Ureter (tissue), 1 donor: ENCODE data around the gene GRIK3. TPM values are rescaled to one million over a fixed set of nuclear protein-coding genes. Genes with fewer than 3 reads are reported as not detected.

ENCODE experiments used
- DNase-seq: peaks from one replicate; pipeline ENCODE4 v3.0.0-alpha.2; 2020; ENCODE audit warnings: low spot score
- total RNA-seq: library from RNA; stranded (reverse); gene quantifications from one replicate; pipeline ENCODE4 v1.2.4, GENCODE V29; 2023
- donor health status: DM: yes; HTN: yes; CAD: no.

The GRIK3 gene
- total RNA-seq, 1 donor from 2014 or later, result 0.55 TPM

DNA sequence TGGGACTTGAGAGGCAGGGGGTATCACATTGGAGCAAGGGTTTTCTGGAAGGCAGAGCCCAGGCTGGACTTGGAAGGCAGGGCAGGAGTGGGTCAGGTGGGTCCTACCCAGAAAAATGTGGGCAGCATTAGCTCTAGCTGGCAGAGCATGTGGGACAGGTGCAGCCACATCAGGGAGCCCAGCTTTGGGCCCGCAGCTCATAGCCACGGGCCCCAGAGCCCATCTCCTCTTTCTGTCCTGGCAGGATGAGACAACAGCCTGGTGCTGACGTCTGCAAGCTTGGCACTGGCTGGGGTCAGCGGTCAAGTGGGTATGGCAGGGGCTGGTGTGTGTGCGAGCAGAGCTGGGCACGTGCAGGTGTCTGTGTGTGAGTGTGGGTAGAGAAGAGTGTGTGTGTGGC is 154.7 kb downstream of the GRIK3 start:
- DNase-seq, result peak; percentile 30

DNA sequence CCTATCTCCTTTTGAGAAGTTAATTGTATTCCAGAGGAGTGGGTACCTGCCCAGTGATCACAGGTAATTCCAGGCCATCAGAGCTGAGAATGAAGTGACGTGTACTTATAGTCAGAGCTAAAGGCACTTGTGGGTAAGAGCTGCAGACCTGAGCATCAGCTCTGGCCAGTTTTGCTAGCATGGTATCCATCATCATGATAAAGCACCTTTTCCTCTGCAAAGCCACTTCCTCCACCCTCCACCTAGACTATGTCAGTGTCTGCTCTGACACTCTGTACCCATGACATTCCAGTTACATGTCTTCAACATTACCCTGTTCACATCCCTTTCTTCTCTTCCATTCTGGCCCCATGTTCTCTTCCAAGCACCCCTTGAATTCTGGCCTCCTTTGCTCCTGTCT is 157.3 kb downstream of the GRIK3 start:
- no peak for DNase-seq

DNA sequence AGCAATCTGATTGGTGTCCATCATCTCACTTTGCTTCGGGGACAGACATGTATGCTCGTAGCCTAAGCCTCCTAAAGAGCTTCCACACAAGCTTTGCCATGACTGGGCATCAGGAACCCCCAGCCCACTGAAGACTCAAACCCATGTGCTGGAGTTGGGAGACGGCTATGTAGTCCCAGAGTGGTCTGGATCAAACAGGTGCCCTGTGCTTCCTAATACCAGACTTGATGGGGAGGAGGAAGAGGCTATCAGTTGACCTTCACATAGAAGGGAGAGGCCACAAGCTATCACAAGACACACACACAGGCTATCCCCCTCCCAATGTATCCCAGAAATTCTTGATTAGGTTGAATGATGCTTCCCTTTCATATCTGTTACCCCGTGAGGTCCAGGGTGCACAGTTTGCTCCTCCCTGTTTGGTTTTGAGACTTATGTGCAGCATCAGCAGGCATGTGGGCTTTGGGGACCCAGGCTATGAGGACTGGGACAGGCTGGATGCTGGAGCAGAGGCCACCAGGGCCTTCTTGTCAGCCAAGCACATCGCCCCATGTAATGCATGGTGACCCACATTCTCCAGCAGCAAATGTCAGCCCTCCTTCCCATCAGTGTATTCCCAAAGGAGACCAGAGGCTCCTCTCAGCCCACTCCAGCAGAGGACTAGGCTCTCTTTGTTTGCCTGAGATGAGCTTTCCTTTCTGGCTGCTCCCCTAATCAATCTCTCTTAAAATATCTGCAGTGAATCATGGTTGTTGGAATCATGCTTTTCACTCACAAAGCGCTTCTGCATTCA is 159.8 kb downstream of the GRIK3 start:
- DNase-seq, result peak; percentile 13

DNA sequence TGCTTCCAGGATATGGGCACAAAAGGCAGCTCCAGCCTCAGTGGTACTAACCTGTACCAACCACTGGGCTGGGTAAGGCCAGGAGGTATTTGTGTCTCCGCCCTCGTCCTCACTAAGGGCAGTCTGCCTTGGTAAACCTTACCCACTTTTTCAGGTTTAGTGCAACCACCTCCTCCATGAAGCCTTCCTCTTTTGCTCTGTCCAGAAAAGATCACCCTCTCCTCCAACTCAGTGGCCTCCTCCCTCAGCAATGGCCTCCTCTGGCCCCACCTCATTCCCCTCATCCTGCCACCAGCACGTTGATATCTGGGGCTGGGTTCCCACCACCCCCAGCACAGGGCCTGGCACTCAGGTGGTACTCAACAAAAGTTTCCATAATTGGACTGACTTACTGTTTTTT is 161.5 kb downstream of the GRIK3 start:
- no peak for DNase-seq

DNA sequence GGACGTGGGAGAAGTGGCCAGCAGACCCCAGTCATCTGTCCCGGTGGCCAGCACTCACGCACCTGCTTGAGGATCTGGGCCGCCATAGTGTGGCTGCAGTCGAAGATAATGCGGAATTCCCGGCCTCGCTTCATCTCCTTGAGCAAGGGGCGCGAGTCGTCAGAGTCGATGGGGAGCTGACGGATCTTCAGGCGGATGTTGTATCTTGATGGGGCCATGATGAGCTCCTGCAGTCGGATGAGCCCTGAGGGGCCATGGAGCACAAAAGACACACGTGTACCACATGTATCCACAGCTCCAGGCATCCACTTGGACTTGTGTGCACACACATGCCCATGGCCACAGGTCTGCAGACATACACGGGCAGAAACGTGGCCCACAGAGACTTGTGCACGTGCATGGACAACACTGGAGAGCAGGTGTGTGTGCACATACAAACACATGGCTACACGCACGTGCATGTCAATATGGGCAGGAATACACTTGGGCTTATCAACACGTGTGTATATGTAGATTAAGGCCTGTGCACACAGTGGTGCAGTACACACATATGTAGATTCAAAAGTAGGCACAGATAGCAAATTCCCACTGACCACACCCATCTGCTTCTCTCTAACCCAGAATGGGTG is 162.1 kb downstream of the GRIK3 start:
- no peak for DNase-seq

DNA sequence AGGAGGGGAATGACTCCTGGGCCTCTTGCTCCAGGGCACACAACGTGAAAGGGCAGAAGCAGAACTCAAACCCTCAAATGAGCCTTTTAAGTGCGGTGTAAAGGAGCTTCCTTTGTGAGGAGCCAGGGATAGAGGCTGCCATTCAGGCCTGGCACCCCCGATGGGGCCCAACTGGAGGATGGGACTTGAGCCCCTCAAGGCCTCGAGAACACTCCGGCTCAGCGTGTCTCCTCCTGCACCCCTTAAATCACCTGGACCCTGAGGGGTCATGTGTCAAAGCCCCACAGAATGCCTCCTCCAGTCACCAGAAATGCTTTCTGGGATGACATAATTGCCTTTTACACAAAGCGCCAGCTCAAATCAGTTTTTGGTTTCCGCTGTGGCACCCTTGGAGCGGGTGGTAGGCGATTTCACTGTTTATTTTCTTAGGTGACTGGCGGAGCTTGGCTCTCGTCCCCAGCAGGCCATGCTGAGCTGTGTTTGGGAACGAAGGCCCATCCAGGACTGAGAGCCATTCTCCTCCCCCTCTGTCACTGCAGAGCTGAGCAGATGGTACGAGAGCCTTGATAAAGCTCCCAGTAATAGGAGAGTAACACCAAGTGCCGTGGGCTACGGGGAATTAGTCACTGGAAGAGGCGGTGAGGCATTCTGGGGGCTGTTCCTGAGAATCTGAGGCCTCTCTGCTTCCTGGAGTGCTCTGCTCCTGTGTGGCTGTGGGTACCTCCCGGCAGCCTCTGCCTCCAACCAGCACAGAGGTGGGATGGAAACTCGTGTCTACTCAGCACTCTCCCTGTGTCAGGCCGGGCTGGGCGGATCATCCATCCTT is 163.0 kb downstream of the GRIK3 start:
- DNase-seq, result no peak

DNA sequence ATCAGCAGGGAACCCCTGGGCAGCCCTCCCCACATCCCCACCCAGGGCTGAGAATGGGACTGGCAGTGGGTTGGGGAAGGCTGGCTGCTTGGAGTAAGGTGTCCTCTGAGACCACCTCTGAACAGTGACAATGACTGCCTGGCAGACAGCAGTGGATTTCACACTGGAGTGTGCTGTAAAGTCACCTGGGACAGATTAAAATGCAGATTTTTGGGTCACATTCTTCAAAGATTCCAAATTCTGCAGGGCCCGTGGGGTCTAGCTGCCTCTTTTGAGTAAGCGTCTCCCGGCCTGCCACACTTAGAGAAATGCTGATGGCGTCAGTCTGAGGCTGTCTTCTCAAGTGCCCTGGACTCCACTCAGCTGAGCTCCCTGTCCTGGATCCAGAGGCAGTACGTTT is 164.5 kb downstream of the GRIK3 start:
- no peak for DNase-seq

DNA sequence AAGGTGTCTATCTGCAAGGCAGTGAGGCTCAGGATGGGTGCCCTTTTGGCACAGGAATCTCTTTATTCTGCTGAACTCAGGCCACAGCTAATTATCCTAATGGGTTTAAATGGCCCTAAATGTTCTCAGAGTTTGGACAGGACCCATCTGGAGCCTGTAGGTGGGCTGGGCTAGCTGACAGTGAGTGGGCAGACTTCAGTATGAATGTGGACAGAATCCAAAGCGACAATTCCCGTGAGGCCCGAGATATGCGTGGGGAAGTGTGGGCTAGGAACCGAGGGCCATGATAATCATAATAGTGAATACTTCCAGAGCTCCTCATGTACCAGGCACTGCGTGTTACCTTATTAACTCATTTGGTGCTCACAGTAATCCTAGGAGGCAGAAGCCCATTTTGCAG is 165.3 kb downstream of the GRIK3 start:
- DNase-seq, result no peak

DNA sequence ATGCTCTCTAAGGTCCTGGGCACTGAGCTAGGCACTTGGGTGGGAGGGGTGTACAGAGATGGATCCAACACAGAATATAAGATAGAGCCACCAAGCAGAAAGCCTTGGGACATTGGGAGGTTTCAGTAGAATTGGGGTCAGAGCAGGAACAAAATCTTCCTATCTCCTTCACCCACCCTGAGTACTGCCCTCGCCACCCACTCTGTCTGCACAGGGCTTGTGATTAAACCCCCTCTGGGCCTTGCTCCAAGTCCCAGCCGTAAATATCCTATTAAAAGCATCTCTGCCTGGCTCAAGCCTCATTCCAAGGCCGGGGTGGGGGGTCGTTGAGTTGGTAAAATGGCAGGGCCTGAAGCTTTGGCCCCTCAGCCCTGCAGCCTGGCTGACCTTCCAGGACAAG is 166.7 kb downstream of the GRIK3 start:
- DNase-seq, result no peak

DNA sequence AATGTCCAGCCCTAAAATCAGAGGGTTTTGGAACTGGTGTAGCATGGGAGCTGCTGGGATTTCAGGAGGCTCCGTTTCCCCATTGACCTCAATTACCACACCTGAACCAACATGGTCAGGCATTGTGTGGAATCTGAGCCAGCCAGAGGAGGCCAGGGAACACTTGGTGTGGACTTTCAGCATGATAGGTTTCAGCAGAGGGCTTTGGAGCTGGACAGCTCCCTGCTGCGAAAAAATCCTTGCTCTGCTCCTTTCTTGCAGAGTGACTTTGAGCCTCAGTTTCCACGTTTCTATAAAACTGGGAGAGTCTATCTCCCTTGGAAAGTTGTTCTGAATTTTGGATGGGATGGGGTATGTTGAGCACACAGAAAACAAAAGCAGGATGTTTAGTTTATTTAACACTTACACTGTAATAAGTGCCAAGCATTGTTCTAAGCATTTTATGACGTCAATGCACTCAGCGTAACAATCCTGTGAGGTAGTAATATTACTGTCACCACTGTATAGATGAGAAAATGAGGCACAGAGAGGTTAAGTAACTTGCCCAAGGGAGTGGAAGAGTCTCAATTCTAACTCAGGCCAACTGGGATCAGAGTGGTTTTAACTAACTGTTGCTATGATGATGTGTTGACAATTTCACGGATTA is 168.0 kb downstream of the GRIK3 start:
- DNase-seq, result no peak

DNA sequence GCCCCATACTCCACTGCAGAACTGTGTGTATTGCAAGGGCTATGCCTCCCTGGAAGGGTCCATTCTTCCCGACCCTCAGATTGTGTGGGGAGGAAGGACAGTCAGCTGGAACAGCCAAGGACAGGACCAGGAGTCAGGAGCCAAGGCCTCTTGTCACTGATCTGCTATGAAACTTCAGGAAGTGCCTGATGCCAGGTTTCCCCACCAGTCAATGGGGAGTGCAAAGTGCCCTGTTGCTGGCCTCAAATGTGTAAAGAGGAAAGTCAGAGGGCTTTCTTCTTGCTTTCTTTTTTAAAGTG is 168.8 kb downstream of the GRIK3 start:
- no peak for DNase-seq

DNA sequence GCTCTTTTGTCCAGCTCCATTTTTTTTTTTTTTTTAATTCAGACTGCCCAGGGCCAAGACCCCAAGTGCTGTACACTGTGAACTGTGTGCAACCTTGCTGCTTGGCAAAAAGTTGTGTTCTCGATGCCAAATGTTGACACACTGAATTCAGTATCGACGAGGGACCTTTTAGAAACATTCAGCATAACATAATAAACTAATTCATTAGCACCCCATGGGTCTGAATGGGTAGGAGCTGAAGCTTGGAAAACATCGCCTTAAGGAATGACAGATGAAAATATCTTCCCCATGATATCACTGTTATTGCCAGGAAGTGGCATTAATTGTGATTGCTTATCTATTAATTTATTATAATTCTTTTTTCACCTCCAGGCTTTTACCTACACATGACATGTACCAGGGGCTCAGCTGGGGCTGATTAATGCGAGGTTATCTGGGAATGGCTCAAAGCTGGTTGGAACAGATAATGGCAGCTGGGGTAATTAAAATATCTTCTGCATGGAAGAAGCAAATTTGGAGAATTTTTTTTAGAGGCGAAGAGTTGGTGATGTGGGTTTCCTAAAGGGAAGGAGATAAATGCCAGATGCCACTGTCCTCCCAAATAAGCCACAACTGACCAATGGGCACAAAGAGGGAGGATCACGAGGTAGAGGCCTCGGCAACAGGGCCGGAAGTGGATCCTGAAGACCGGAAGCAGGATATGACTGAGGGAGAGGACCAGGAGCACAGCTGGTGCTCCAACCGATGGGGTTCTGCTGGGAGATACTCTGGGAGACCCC is 169.3 kb downstream of the GRIK3 start:
- no peak for DNase-seq

DNA sequence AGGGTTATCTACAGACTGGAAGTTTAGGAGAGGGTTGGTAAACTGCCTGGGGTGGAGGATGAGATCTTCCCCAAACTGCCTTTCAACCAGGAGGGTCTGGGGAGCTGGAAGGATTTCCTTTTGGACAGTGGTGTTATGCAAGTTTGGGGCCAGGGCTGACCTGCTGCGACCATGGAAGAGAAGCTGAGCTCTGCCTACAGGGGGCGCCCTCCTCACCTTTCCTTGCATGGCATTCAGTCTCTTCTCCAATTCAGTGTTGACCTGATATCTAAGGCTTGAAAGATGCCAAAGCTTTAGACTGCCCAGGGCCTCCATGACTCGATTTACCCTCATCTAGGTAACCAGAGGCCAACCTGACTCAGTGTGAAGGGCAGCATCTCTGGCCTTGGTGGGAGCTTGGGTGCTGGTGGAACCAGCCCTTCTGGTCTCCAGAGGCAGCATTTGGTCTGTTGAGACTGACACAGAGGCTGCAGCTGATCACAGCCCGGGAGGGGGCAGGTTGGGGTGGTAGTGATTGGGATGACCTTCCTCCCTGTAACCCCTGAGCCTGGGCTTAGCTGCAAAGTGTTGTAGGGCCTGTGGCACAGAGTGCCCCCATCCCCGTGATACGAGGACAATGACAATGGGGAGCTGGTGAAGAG is 170.0 kb downstream of the GRIK3 start:
- no peak for DNase-seq

DNA sequence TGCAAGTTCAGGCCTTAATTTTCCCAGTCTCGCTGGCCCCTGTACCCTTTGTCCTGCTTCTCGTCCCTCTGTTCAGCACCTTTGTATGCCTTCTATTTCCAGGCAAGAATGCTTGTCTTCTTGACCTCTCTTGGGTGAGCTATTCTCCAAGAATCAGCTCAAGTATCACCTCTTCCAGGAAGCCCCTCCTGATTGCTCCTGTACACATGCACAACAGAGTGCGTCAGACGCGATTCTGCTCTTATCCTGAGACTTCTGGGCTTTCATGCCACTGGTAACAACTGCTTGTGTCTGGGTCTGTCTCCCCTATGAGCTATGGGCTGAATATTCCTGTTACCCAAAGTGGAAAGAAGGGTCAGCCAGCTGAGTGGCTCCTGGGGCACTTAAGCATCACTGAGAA is 170.8 kb downstream of the GRIK3 start:
- DNase-seq, result no peak

DNA sequence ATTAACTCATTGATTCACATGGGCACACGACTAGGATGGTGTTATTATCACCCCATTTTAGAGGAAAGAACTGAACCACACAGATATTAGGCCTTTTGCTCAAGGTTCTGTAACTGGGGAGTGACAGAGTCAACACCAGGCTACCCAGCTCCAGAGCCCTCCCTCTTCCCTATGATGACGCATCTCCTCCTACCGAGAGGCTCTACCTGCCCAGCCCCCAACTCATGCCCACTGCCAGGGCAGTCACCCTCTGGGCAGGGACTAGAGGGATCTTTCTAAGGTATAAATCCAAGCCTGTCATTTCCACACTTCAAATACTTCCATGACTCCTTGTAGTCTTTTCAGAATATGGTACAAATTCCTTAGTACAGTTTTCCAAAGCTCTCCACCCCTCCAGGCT is 171.3 kb downstream of the GRIK3 start:
- DNase-seq, result no peak

DNA sequence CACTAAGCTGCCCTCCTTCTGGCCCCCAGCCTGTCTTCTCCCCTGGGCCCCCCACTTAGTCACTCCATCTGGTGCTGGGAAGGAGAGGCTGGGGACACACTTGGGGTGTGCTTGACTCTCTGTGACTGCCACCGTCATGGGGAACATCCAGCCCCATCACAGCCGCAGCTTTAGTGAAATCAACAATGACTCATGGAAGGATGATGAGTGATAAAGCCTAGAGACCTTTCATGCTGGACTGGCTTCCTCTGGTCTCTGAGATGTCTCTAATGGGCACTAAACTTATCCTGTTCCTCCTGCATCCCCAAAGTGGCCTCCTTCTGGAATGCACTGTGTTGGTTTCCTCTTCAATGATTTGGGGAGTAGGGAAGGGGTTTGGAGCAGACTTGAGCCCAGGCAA is 172.9 kb downstream of the GRIK3 start:
- no peak for DNase-seq

DNA sequence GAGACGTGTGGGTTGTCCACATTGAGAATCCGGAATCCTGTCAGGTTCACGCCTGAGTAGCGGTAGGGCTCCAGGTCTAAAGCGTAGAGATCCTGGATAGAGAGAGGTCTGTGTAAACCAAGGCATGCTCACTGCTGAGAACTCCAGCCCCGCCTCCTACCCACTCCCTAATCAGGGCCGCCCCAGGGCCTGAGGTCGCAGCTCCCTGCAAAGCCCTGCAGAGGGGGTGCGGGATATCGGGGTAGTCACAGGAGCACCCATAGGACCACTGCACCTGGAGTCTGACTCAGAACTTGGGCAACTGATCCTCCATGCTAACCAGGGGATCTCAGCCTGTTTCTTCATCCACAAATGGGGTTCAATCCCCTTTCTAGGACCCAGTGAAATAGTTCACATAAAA is 174.4 kb downstream of the GRIK3 start:
- no peak for DNase-seq

DNA sequence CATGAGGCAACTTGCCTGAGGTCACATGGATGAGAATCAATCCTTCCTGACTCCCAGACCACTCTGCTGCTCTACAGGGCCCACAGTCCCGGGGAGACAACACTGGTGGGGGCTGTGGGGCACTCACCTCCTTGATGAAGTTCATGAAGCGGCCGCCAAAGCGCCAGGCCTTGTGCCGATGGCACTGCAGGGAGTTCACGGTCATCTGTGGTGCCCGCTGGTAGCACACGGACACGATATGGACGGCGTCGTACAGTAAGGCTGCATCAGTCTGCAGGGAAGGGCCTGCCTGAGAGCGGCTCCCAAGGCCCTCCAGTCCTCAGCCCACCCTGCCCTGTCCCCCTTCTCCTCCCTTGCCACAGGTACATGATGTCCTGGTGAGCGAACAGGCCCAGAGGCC is 175.3 kb downstream of the GRIK3 start:
- DNase-seq, result no peak

DNA sequence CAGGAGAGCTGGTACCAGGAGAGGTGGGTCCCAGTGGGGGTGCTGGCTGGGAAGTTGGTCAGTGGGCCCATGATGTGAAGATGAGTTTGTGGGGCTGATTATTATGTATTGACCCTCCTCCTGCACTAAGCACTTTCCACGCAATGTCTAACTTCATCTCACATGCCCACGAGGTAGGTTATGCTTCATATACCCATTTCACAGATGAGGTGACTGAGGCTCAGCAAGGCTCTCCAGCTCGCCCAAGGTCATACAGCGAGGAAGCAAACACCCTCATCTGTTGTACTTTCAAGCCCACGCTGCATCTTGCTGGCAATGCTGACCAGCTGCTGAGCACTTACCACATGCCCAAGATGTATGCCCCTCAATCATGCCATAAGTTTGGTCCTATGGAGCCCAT is 175.8 kb downstream of the GRIK3 start:
- DNase-seq, result no peak

DNA sequence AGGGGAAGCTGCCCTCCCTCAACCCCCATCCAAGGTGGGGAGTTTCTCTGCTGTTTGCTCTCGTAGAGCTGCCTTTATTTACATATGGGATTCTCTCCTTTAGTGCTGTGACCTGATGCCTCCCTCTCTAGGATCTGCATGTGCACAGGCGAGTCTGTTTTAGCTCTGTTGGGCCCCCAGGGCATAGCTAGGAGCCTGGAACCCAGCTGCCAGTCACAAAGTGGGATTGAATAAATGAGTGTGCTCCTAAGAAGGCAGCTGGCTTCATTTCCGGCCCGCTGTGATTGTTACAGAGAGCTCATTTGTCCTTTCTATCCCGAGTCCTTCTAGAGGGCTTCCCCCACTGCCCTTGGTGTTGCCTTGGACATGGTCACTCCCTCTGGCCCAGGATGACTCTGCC is 176.6 kb downstream of the GRIK3 start:
- DNase-seq, result no peak
